Left renal cortex interstitium (tissue), 4 donors: ENCODE measurements around the gene PRSS50. TPM values are rescaled to one million over a fixed set of nuclear protein-coding genes. Genes with fewer than 3 reads are reported as not detected.
"Not testable (repeated sequence)": the region's sequence is repeated elsewhere in the genome, so short reads cannot be mapped to it uniquely, and the experiment has no call there.

Experiments used
- DNase-seq, 4 donors: peaks; one replicate each; pipeline ENCODE4 v3.0.0-alpha.2; 2013; ENCODE audit warnings: low read depth in 4 of 4, low spot score in 2 of 4, missing footprints in 1 of 4
- polyA plus RNA-seq, 4 donors: library from polyadenylated mRNA; unstranded; fragments of 120-200 nt; gene quantifications; one replicate each; pipeline ENCODE4 v1.2.1, GENCODE V29; 2013; ENCODE audit not compliant: insufficient read length in 4 of 4

Gene PRSS50
- polyA plus RNA-seq, 4 donors, result 1.1 to 5.8 (median 2.5) TPM

GRCh38 chr3:46709721-46710120, 7.9 kb downstream of the PRSS50 start:
- no peak for DNase-seq

DNA sequence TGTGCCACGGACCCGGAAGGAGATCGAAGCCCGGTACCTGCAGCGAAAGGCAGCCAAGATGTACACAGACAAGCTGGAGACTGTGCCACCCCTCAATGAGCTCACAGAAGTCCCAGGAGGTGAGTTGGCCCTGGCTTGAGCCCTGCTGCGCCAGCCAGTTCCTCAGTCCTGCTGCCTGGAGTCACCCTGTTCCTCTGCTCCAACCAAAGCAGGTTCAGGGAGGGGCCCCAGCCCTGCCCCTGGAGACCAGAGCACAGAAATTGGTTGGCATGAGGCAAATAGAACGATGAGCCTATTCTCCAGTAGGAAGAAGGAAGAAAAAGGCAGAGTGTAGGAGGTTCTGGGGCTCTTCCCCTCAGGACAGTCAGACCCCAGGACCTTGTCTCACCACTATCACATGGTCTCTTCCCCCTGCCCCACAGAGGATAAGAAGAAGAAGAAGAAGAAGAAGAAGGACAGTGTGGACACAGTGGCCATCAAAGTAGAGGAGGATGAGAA, 8.5 kb downstream of the PRSS50 start:
- DNase-seq, result no peak

GRCh38 chr3:46708401-46709156, 9.1 kb downstream of the PRSS50 start:
- no peak for DNase-seq

DNA sequence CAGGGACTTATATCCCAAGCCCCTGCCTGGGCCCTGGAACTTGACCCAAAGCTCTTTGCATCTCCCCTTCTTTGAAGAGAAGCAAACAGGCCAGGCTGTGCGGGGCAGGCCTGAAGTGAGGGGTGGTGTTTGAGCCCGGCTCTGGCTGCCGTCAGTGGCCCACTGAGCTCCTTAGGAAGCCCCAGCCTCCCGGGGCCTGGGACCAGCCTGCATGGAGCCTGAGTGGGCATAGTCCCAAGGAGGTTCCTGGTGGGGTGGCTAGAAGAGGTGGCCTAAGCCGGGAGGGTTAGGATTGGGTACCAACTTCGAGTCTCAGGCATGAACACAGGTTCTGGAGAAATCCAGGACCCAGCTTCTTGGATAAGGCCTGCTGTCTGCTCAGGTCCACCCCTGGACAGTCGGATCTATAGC, 10.1 kb downstream of the PRSS50 start:
- DNase-seq, result no peak

DNA sequence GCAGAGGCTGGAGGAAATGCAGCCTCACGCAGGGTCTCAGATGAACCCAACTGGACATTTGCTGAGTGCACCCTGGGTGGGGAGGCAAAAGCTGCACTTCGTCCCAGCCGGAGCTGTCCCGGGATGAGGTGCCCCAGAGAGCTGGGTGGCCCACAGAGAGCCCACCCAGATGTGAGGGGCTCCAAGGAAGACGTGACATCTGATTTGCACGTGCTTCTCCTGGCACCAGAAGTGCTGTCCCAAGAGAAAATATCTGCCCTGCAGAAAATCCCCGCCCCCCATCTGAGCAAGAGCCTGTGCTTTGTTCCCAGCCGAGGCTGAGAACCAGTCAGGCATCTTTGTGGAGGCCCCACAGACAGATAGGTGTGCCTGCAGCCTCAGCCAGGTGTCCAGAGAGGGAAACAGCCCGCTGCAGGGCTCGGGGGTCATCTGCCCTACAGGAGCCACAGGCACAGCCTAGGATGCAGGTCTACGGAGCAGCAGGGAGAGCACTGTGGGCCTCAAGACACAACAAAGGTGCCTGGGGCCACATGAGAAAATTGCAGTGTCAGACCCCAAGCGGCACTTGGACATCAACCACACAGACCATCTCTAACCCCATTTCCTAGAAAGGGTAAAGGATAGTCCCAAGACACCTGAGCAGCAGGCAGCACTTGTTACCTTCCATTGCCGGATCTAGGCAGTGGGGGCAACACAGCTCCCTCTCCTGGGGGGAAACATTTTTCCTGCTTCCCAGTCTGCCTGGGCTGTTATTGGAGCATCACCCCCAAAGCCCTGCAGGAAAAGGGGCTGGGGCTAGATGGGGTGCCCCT, 10.7 kb downstream of the PRSS50 start:
- DNase-seq, result no peak

DNA sequence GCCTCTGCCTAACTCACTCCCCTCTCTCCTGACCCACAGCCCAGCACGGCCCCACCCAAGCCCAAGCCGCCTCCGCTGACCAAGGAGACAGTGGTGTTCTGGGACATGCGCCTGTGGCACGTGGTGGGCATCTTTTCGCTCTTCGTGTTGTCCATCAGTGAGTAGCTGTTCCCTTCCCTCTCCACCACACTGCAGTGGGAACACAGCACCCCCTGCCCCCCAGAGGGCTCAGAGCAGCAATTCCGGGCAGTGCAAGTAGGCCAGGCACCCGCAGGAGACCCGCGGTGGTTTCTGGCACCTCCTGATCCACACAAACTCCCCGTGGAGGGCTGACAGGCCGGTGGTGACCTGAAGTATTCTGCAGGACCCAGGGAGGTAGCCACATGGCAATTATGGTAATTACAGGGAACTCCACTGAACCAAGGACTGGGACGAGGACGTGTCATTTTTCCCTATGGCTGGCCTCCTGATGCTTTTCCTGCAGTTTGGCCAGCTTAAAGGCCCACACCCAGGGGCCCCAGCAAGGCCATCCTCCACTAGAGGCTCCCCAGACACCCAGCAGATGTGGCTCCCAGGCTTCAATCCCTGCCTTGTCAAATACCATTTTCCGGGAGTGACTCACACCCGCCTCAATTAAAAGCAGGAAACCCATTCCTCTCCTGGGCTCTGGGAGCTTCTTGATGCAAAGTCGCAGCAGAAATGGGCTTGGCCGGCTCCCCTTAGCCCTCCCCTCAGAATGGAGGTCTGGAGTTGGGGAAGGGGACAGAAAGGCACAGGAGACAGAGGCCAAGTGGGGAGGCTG, 11.7 kb downstream of the PRSS50 start:
- DNase-seq, result no peak

DNA sequence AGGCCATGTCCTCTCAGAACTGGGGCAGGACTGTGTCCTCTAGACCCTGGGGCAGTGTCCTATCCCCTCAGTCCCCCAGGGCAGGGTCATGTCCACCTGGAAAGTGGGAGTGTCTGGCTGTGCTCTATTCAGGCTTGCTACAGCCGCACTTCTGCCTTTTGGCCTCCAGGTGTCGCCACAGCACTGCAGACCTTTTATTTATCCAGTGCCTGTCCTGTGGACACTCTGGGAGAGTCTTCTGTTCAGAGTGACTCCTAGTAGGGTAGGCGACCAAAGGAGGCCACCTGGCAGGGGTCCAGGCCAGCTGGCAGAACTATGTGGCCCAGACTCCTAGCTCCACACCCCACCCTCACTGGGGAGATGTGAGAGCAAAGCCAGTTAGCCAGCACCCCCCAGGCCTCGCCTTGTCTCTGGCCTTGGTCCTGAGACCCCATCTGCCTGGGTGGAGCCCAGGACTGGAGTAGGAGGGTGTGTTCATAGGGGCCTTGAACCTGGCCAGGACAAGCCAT, 12.6 kb downstream of the PRSS50 start:
- peak in 2 of 4 donors; percentile 29 to 48 for DNase-seq

GRCh38 chr3:46704346-46704745, 13.3 kb downstream of the PRSS50 start:
- DNase-seq, result not testable (repeated sequence)

DNA sequence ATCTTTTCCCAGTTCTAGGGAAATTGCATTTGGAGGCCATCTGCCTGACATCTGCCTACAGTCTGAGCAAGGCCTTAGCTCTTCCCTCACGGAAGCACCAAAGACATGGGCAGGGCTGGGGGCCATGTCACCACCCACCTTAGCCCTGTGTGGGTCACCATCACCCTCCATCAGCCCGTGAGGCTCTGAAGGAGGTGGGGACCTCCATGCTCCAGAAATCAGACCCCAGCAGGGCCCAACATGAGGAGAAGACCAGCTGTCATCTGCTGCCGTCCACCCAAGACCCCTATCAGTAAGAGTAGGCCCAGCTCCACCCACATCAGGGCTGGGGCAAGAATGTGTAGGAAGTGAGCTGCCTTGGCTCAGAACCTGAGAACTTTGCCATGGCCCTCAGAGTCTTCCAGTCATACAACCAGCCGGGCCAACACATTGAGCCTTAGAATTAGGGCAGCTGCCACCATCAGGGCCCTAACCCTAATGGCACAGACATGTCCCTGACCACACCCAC, 14.6 kb downstream of the PRSS50 start:
- DNase-seq, result no peak

- DNase-seq, result no peak
Measured at GRCh38 chr3:46702246-46703012, 15.2 kb downstream of the PRSS50 start.

GRCh38 chr3:46701181-46701939, 16.3 kb downstream of the PRSS50 start, which contains the start of gene TMIE:
TSS of gene TMIE (plus strand) at chr3:46701392. CDS start at chr3:46701488, 96 bp downstream.
- no peak for DNase-seq

DNA sequence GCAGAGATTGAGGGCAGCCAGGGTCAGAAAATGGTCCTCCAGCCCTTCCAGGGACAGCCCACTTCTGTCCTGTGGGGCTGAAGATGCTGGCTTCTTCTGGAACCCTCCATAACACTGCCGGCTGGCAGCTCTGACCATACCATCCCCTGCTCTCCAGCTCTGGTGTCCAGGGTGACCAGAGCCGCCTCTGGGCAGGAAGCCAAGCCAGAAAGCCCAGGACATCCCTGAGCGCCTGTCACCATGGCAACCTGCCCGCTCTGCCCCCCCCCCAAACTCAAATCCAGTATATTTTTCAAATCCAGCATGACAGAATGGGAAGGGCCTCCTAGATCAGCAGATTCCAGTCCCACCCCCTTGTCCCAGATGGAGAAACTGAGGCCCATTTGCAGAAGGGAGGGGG, 16.9 kb downstream of the PRSS50 start:
- DNase-seq, result peak in 1 of 4 donors; percentile 32

DNA sequence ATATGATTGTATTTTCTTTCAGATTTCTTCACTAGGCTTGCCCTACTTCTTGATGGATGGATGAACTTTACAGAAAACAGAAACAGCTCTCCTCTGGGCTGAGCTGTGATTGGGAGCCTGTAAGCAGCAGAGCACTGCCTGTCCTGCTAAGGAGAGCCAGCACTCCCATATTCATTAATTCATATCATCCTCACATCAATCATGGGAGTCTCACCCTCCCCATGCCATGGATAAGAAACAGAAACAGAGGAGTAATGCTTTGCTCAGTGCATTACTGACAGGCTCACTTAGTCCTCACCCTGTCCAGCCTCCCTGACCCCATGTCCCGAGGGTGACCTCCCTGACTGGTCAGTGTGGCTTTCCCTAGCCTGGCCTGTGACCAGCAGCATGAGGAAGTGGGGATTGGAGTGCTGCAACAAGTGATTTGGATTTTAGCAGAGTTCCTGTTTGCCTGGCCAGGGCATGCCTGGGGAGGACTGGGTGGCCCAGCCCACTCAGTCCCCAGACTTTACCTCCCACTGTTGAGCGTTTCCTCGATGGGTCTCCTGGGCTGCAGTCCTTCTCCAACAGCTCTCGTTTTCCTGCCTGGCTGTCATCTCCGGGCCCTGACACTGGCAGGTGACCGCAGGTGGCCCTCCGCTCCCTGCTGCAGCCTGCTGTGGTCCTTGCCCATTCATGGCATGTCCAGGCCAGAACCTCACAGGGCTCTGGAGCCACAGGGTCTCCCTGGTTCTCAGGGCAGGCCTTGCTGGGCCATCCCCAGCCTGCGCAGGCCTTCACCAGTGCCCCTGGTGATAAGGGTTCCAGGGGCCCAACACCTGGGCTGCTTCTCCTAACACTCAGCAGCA, 17.8 kb downstream of the PRSS50 start:
- DNase-seq, result no peak

DNA sequence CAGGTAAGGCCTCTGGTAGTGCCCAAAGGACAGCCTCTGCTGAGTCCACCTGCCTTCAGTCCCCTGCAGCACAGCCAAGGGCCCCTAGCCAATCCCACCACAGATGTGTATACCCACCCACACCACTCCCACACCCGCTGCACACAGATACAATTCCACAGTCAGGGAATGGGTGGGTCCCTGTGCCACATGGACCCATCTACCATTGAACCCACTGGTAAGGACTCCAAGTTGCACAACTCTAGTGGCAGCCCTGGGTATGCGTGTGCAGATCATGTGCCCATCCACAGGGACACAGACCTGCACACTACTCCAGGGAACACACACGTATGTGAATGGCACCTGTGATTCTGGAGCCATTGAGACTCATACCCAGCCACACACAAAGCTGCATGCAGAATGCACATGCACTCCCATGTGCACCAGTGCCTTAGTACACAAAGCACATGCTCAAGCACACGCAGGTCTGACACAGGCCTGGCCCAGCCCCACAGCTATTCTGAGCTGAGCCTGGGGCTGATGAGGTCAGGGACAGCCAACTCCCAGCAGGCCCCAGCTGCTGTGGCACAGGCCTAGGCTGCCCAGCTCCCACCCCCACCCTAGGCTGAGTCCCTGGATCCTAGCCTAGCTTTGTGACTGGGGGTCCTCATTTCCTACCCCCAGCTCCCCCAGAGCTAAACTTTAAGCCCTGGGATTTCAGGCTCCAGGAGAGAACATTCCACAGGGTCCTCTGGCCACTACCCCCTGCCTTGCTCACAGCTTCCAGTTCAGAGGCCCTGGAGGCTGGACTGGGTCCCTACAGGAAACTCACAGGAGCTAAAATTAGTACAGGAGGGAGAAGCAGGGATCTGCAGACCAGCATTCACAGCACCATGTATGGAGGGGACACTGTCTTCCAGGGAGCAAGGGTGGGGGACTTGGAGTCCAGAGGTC, 21.4 kb downstream of the PRSS50 start:
- no peak for DNase-seq

- no peak for DNase-seq
Measured at GRCh38 chr3:46695177-46695961, 22.3 kb downstream of the PRSS50 start.

- DNase-seq, result no peak
Measured at GRCh38 chr3:46694520-46694919, 23.1 kb downstream of the PRSS50 start.
